HFFc6 (cell line): ENCODE measurements around the gene MRPL11. TPM values are rescaled to one million over a fixed set of nuclear protein-coding genes. Genes with fewer than 3 reads are reported as not detected.

Experiments
- DNase-seq: peaks from one replicate; pipeline ENCODE4 v3.0.0-alpha.2; 2018
- H3K27ac Mint-ChIP-seq: 2 replicates; pipeline ENCODE4 v1.8.0; 2020; ENCODE audit warnings: mild to moderate bottlenecking, mixed read lengths
- H3K27me3 Mint-ChIP-seq: 2 replicates; pipeline ENCODE4 v1.8.0; 2021; ENCODE audit warnings: mild to moderate bottlenecking, moderate library complexity, mixed read lengths; ENCODE audit not compliant: insufficient read depth
- H3K36me3 Mint-ChIP-seq: 2 replicates; pipeline ENCODE4 v1.8.0; 2021; ENCODE audit warnings: low read depth, mixed read lengths
- H3K4me1 Mint-ChIP-seq: 2 replicates; pipeline ENCODE4 v1.8.0; 2020; ENCODE audit warnings: low read depth, mixed read lengths
- H3K4me3 Mint-ChIP-seq: 2 replicates; pipeline ENCODE4 v1.8.0; 2020; ENCODE audit warnings: mild to moderate bottlenecking, moderate library complexity, mixed read lengths
- H3K9me3 Mint-ChIP-seq: 2 replicates; pipeline ENCODE4 v1.8.0; 2020; ENCODE audit warnings: mild to moderate bottlenecking, mixed read lengths
- long read RNA-seq: library from polyadenylated mRNA; unstranded; transcript quantifications from one replicate; pipeline ENCODE4 v2.0.0, GENCODE V29; 2019
- total RNA-seq, 6 experiments: library from RNA; stranded (reverse); fragmentation: NEBNext Ultra II Directional; extraction: Animal tissue kit (Norgen Biotek cat#: 25700); gene quantifications; 2 replicates in 1 of 6; 3 replicates in 5 of 6; pipeline ENCODE4 v1.2.3, GENCODE V29; 2021
- TF ChIP-seq, protein P1 (sequence below): fragments of 200-600 bp; sonication (generic); IDR thresholded peaks from 2 replicates; pipeline ENCODE4 v1.5.0; 2021; ENCODE audit warnings: antibody characterized with exemption, mild to moderate bottlenecking

Gene MRPL11
- 10 to 100 TPM; 55.6 to 74.1 (median 67.6) TPM for total RNA-seq
- long read RNA-seq, transcript MRPL11-201 (5 exons, 1,605 nt), result major isoform, 45 of 59 reads
- long read RNA-seq, transcript MRPL11-203 (5 exons, 1,527 nt), result minor isoform, 6 of 59 reads
- long read RNA-seq, partial matches to known transcripts, result 2 of 59 reads
- long read RNA-seq, other reads (novel, unspliced or antisense), result 5 of 59 reads

- Mint-ChIP-seq H3K9me3 (peaks cover 6% of the 10 kb centered on the region; the same call in 1 of the 2 replicates), H3K4me3 (peak within 1 kb of the TSS; percentile 94), H3K36me3 (peaks cover 22% of the 10 kb centered on the region; the same call in 1 of the 2 replicates), H3K27ac (peak within 1 kb of the TSS; percentile 97), H3K4me1 (peaks cover 29% of the 10 kb centered on the region), H3K27me3 (peaks cover 4% of the 10 kb centered on the region; the same call in 1 of the 2 replicates)
- TF ChIP-seq, protein P1, sequence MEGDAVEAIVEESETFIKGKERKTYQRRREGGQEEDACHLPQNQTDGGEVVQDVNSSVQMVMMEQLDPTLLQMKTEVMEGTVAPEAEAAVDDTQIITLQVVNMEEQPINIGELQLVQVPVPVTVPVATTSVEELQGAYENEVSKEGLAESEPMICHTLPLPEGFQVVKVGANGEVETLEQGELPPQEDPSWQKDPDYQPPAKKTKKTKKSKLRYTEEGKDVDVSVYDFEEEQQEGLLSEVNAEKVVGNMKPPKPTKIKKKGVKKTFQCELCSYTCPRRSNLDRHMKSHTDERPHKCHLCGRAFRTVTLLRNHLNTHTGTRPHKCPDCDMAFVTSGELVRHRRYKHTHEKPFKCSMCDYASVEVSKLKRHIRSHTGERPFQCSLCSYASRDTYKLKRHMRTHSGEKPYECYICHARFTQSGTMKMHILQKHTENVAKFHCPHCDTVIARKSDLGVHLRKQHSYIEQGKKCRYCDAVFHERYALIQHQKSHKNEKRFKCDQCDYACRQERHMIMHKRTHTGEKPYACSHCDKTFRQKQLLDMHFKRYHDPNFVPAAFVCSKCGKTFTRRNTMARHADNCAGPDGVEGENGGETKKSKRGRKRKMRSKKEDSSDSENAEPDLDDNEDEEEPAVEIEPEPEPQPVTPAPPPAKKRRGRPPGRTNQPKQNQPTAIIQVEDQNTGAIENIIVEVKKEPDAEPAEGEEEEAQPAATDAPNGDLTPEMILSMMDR, result peak; percentile 77
- peak; percentile 89 for DNase-seq
Observed at GRCh38 chr11:66438504-66439466, at the start of gene MRPL11. Gene MRPL11, minus strand, starts transcription at chr11:66438848. Its CDS starts 94 bp downstream, at chr11:66438754.

GRCh38 chr11:66484806-66485380 lies 46.2 kb upstream of the MRPL11 start:
- DNase-seq, result no peak
- 0 out of 2 replicates have a peak, but pooled peaks cover 6% of the 10 kb centered on the region for H3K36me3 Mint-ChIP-seq
- H3K4me1 Mint-ChIP-seq, result peaks cover 21% of the 10 kb centered on the region
- TF ChIP-seq, protein P1, result no peak
- no peaks in the 10 kb centered on the region for H3K27me3 Mint-ChIP-seq
- H3K9me3 Mint-ChIP-seq, result no peaks in the 10 kb centered on the region
- H3K27ac Mint-ChIP-seq, result no peak overlapping the region
- H3K4me3 Mint-ChIP-seq, result no peak overlapping the region

DNA sequence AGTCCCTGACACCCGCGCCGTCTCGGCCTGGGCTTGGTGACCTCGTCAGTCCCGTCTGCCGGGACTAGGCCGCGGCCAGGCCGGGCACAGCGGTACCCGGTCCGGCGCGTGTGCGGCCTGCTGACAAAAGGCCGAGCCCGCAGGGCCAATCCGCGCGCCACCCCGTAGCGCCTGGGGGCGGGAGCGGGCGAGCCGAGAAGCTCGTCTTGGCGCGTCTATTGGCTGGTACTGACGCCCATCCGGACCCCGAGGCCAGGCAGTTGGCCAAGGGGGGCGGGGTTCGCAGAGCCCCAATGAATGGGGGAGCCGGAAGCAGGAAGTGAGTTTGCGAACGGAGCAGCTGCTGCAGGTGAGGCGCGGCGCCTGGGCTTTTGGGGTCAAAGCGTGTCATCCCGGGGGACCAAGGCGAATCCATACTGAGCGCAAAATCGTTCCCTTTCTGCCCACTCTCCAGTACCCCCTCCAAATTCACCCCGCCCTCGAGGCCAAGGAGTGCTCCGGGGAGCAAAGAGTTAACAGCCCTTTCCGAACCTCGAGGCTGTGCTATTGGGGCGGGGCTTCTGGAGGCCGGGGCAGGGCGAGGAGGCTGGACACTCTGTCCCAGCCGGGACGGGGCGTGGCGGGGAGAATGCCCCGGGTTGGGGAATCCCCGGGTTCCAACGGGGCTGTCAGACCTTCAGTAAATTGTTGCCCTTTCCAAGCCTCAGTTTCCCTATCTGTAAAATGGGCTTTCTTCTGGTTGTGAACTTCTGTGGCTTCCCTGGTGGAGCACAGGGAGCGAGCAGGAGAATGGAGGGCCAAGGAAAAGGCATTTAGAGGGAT lies 41.7 kb upstream of the MRPL11 start, which contains the start of gene DPP3:
TSS of gene DPP3 (plus strand) at position 318 of the 822 bp plus-strand sequence. CDS start 1,767 bp downstream, outside the sequence.
- Mint-ChIP-seq H3K4me1 (peaks cover 37% of the 10 kb centered on the region), H3K27ac (peak within 1 kb of the TSS; percentile 90), H3K4me3 (peak within 1 kb of the TSS; percentile 92), H3K36me3 (0 out of 2 replicates have a peak, but pooled peaks cover 6% of the 10 kb centered on the region), H3K27me3 (no peaks in the 10 kb centered on the region; the same call in 1 of the 2 replicates), H3K9me3 (no peaks in the 10 kb centered on the region)
- TF ChIP-seq, protein P1, result no peak
- peak; percentile 97 for DNase-seq

DNA sequence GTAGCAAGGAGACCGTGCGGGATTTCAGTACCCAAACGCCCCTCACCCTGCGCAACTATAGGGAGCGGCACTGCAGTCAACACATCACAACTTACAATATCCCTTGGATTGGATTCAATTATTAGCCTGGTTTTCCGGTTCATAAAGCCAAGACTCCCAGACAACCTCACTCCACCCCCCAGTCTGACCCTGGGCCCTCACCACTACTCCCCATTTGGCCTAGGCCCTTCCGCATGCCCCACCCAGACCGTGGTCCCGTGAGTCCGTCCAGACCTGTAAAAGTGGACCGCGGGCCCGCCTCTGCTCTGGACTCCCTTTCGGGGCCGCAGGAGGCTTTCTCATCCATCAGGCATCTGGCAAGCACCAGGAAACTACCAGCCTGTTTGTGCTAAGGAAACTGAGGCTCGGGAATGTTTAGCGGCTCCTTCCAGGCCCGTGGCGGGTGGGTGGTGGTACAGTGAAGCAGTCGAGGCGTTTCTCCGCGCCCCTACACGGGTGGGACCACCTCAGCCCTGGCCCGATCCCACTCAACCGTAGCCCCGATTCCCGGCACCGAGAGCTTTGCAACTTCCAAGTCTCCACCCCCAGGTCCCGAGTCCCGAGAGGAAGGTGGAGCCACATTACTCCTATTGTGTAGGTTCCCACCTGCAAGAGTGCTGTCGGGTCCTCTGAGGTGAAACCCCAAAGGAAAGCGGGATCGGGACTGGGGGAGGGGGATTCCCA lies 40.9 kb upstream of the MRPL11 start:
- DNase-seq, result peak; percentile 22
- TF ChIP-seq, protein P1, result no peak
- peaks cover 37% of the 10 kb centered on the region for H3K4me1 Mint-ChIP-seq
- H3K4me3 Mint-ChIP-seq, result peak overlapping the region; percentile 92
- H3K27ac Mint-ChIP-seq, result peak overlapping the region; percentile 90
- H3K36me3 Mint-ChIP-seq, result 0 out of 2 replicates have a peak, but pooled peaks cover 6% of the 10 kb centered on the region
- H3K27me3 Mint-ChIP-seq, result no peaks in the 10 kb centered on the region; the same call in 1 of the 2 replicates
- H3K9me3 Mint-ChIP-seq, result no peaks in the 10 kb centered on the region
